Activated T-cell treated with anti-CD3 and anti-CD28 coated beads for 1 hour (primary cell): ENCODE results near the gene RAB37.

ENCODE experiments used
- DNase-seq: peaks from one replicate; pipeline ENCODE4 v3.0.0-alpha.2; 2020; ENCODE audit warnings: low read depth

The RAB37 gene

GRCh38 chr17:74736513-74737298 lies at the start of gene RAB37:
Gene RAB37, plus strand, starts transcription at chr17:74737256. Its CDS starts 17 bp downstream, at chr17:74737273.
- DNase-seq, result peak; percentile 39

- DNase-seq, result no peak
Measured at GRCh38 chr17:74687886-74688285, 49.2 kb upstream of the RAB37 start.

- no peak for DNase-seq
Measured at GRCh38 chr17:74690409-74690825, 46.6 kb upstream of the RAB37 start.

GRCh38 chr17:74691151-74691550 lies 45.9 kb upstream of the RAB37 start:
- DNase-seq, result no peak

- no peak for DNase-seq
Measured at GRCh38 chr17:74694081-74694480, 43.0 kb upstream of the RAB37 start.

- no peak for DNase-seq
Measured at GRCh38 chr17:74695629-74696028, 41.4 kb upstream of the RAB37 start.

GRCh38 chr17:74697515-74697914 lies 39.5 kb upstream of the RAB37 start:
- DNase-seq, result no peak

GRCh38 chr17:74698069-74698468 lies 39.0 kb upstream of the RAB37 start:
- DNase-seq, result no peak

- no peak for DNase-seq
Measured at GRCh38 chr17:74699236-74699635, 37.8 kb upstream of the RAB37 start.

GRCh38 chr17:74702116-74702871 lies 34.8 kb upstream of the RAB37 start:
- DNase-seq, result no peak

GRCh38 chr17:74703311-74703710 lies 33.7 kb upstream of the RAB37 start:
- DNase-seq, result no peak

- no peak for DNase-seq
Measured at GRCh38 chr17:74704544-74704943, 32.5 kb upstream of the RAB37 start.

- no peak for DNase-seq
Measured at GRCh38 chr17:74711058-74711824, 25.8 kb upstream of the RAB37 start.

- DNase-seq, result no peak
Measured at GRCh38 chr17:74712301-74712700, 24.8 kb upstream of the RAB37 start.

GRCh38 chr17:74712756-74713155 lies 24.3 kb upstream of the RAB37 start, which contains the start of gene CD300LF:
Gene CD300LF, minus strand, starts transcription at chr17:74712923. Its CDS starts 57 bp downstream, at chr17:74712866.
- no peak for DNase-seq

GRCh38 chr17:74713171-74713755 lies 23.8 kb upstream of the RAB37 start:
- no peak for DNase-seq

- DNase-seq, result no peak
Measured at GRCh38 chr17:74715144-74715543, 21.9 kb upstream of the RAB37 start.

- DNase-seq, result no peak
Measured at GRCh38 chr17:74720506-74720905, 16.6 kb upstream of the RAB37 start.

- DNase-seq, result no peak
Measured at GRCh38 chr17:74722782-74723181, 14.3 kb upstream of the RAB37 start.

GRCh38 chr17:74723891-74724290 lies 13.2 kb upstream of the RAB37 start:
- DNase-seq, result no peak

GRCh38 chr17:74725111-74725510 lies 11.9 kb upstream of the RAB37 start:
- no peak for DNase-seq
